Keratinocyte (primary cell): ENCODE data around the gene ZMYND19.
A peak's percentile ranks its signal among the peaks of the same experiment; 100 is the strongest.

Experiments used
- CTCF ChIP-seq, 3 experiments: IDR thresholded peaks in 1 of 3; conservative IDR thresholded peaks in 1 of 3; optimal IDR thresholded peaks in 1 of 3; 2 replicates in 2 of 3; 3 replicates in 1 of 3; pipeline versions ENCODE3 to v1.5.1; 2011; ENCODE audit warnings: low read length in 3 of 3, mild to moderate bottlenecking in 3 of 3, moderate library complexity in 2 of 3, control low read depth in 1 of 3, inconsistent platforms in 1 of 3; ENCODE audit not compliant: insufficient read depth in 2 of 3; ENCODE audit errors: extremely low read depth in 1 of 3
- EZH2 ChIP-seq: IDR thresholded peaks from one replicate; pipeline ENCODE4 v1.6.1; 2012; ENCODE audit warnings: inconsistent platforms, mild to moderate bottlenecking, low read length, moderate library complexity

- TF ChIP-seq CTCF (optimal IDR thresholded peaks at IDR 0.05 in 1 of 3, IDR thresholded peaks at IDR 0.05 in 1 of 3, conservative IDR thresholded peaks at IDR 0.05 in 1 of 3; ENCODE audit: extremely low read depth in 1 of 3, insufficient read depth in 2 of 3, low read length in 3 of 3) (peak in 1 of 3 experiments; percentile 20), EZH2 (no peak)
These were observed 24.5 kb upstream of the ZMYND19 start for GRCh38 chr9:137614631-137615386.
